ENCODE results near the gene FAM163A. TPM values are rescaled to one million over a fixed set of nuclear protein-coding genes. Genes with fewer than 3 reads are reported as not detected.

The FAM163A gene
- total RNA-seq: under 0.01 TPM in 2 replicates

GRCh38 chr1:179742717-179743678 is at the start of gene FAM163A:
FAM163A (plus strand) TSS chr1:179743291; CDS start chr1:179813098, 69,807 bp downstream.

Other genes starting within 250 kb of the FAM163A start
- gene NPHS2, start 167.3 kb upstream of the FAM163A start, total RNA-seq: not detected in 2 replicates
- not detected in 2 replicates for gene TDRD5, start 151.5 kb upstream of the FAM163A start, total RNA-seq
- gene TOR1AIP2, start 134.5 kb downstream of the FAM163A start, total RNA-seq: 70.1 and 85.3 TPM in 2 replicates
- 39.7 and 50.7 TPM in 2 replicates for gene TOR1AIP1, start 139.0 kb downstream of the FAM163A start, total RNA-seq
- 60.4 and 63.4 TPM in 2 replicates for gene CEP350, start 211.5 kb downstream of the FAM163A start, total RNA-seq